ENCODE results near the gene ZCCHC17.

DNA sequence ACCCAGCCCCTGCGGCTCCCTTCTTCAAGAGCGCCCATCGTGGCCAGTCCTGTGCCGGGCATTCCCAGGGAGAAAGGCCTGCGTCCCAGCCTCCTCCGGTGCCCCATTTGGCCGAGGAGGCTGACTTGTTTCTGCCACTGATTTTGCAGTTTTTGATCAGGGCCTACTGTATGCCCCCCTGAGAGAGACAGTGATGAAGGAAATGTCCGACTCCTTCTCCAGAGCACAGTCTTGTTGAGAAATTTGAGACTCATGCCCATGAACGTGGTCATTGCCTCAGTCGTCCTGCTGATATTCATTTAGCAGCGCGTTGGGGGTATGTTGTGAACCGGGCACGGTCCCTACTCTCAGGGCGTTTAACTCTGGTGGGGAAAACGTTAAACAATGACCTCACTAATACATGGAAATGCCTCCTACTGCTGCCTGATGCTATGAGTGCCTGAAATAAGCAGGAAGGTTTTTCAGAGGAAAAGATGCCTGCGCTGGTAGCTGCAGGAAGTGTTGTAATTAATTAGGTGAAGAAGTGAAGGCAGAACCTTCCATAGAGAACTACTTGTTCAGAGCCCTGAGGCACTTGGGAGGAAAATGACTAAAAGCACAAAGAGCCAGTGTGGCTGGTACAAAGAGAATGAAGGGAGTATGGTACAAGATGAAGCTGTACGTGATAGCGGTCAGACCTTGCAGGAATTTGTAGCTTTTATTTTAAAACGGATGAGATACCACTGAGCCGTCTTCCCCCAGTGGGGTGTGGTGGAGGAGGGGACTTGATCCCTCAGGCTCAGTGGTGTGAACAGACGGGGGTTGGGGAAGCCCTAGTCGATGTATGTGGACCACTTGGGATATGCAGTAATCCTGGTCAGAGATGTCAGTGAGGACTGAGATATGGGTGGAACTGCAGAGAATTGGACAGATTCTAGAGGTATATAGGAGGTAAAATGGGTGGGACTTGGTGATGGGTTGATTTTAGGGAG, 730 bp downstream of the ZCCHC17 start:
- TF ChIP-seq, protein P1, sequence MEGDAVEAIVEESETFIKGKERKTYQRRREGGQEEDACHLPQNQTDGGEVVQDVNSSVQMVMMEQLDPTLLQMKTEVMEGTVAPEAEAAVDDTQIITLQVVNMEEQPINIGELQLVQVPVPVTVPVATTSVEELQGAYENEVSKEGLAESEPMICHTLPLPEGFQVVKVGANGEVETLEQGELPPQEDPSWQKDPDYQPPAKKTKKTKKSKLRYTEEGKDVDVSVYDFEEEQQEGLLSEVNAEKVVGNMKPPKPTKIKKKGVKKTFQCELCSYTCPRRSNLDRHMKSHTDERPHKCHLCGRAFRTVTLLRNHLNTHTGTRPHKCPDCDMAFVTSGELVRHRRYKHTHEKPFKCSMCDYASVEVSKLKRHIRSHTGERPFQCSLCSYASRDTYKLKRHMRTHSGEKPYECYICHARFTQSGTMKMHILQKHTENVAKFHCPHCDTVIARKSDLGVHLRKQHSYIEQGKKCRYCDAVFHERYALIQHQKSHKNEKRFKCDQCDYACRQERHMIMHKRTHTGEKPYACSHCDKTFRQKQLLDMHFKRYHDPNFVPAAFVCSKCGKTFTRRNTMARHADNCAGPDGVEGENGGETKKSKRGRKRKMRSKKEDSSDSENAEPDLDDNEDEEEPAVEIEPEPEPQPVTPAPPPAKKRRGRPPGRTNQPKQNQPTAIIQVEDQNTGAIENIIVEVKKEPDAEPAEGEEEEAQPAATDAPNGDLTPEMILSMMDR (conservative IDR thresholded peaks at IDR 0.05; ENCODE audit: low read length) = no peak
- no peak for TF ChIP-seq EZH2phosphoT487 (IDR thresholded peaks at IDR 0.05; ENCODE audit: borderline replicate concordance)

Measured in Loucy (cell line).